ENCODE results near the gene CUEDC1.
A peak's percentile ranks its signal among the peaks of the same experiment; 100 is the strongest.
"Not testable (repeated sequence)": the region's sequence is repeated elsewhere in the genome, so short reads cannot be mapped to it uniquely, and the experiment has no call there.

Gene CUEDC1

DNA sequence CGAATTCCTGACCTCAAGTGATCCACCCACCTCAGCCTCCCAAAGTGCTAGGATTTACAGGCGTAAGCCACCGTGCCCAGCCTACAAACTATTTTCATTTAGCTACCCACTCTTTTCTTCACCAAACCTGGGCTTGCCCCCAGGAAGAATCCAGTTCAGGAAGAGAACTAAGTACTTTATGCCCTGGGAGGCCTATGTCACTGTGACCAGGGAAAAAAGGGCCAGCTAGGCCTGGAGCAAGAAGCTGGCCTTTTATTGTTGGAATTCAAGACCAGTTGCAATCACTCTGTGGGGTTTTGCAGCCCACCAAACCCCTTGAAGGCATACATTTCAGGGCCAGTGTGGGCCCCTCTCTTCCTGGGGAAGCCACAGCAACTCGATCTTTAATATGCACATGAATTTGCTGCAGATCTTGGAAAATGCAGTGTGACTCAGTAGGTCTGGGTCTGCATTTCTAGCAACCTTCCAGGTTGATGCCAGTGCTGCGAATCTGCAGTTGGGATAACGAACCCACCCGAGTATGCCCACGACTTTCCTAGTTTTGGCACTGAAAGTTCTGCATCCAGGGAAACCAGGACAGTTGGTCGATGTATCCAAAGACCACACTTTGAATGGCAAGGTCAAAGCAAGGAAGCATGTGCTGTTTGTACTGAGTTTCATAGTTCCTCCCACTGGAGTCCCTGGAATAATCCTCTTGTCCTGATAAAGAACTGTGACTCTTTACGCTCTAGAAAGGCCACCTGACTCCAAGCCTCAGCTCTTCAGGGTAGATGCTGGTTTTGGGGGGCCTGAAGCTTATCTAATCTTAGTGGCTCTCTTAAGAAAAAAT is 98.2 kb downstream of the CUEDC1 start:
- DNase-seq: no peak

- no peak for DNase-seq
Observed at GRCh38 chr17:57855391-57856035, 99.7 kb downstream of the CUEDC1 start.

DNA sequence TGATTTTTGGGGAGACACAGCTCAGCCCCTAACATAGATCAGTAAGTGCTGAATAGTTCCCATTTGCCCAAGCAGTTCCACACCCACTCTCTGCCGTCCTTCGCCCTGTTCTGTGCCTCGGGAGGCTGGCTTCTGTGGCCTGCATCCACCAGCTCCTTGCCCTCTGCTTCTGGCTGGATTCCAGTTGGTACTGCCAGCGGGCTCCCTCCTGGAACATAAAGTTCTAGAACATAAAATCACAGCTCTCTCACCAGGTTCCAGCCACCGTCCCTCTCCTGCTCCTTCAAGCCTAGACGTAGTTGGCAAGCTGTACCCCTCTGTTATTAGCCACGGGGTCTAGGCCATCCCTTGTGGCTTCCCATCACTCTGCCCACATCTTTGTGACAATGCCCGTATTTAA is 101.5 kb downstream of the CUEDC1 start:
- no peak for DNase-seq

GRCh38 chr17:57852955-57853328 is 102.3 kb downstream of the CUEDC1 start:
- no peak for DNase-seq

DNA sequence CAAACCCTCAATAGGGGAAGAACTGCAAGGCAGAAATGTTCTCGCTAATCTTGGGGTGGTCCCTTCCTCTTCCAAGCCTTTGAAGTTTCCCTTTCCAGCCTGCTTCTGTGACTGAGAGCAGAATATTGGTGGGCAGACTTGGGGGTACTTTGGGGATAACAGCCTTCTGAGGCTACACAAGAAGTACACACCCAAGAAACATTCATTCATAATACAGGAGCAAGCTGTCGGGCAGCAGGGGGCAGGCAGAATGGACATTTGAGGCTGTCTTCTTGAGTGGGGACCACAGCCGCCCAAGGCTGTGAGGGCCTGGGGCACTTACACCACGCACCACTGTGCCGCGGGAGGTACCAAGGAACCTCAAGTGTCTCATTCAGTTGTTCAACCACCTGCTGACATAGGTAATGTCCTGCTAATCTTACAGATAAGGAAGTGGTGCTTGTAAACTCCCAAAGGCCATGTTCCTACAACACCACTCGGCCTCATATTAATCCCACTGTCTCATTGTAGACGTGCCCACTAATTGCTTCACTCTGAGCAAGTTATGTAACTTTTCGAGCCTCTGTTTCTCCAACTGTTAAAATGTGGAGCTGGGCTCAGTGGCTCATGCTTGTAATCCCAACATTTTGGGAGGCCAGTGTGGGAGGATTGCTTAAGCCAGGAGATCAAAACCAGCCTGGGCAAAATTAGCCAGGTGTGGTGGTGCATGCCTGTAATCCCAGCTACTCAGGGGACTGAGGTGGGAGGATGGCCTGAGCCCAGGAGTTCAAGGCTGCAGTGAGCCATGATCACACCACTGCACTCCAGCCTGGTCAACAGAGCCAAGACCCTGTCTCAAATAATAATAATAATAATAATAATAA is 102.9 kb downstream of the CUEDC1 start:
- DNase-seq: no peak

DNA sequence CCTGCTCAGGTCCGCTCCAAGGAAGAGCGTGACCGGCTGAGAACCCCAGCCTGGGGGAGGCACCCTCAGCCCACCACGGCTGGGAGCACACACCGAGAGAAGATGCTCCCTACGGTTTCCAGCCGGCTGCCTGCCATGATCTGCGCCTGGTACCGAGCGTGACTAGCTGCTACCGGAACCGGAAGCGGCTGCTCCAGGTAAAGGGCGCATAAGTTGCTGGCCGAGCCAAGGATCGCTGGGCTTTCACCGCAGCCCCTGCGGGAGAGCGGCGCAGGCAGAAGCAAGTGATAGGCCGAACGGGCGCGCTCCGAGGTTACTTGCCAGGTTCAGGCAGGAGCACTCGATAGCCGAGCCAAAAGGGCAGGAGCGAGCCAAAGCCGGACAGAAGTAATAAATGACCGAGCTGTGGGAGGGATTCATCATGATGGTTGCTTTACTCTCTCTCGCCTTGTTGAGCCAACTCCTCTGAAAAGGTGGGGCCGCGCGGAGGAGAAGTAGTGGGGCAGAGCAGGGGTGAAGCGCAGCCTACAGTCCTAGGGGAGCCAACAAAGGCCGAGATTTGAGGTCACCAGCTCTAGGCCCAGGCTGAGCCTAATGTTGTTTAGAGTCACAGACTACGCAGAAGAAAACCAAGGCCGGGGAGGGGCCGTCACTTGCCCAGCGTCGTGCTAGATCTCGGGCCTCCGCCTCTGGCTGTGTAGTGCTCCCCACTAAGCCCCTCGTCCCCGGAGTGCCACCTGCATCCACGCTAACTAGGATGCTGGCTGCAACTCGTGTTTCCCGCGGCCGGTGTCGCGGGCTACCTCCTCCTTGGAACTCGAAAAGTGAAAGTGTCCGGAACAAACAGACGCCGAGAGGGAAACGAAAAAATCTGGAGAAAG is 105.1 kb downstream of the CUEDC1 start, which contains the start of gene MRPS23:
TSS of gene MRPS23 (minus strand) at position 171 of the 881 bp plus-strand sequence. CDS start at position 137, 34 bp downstream.
- peak; percentile 97 for DNase-seq

- DNase-seq: peak; percentile 11
Observed at GRCh38 chr17:57849163-57849873, 105.9 kb downstream of the CUEDC1 start.

- DNase-seq: not testable (repeated sequence)
Observed at GRCh38 chr17:57846056-57846945, 108.9 kb downstream of the CUEDC1 start.

- DNase-seq: no peak
Observed at GRCh38 chr17:57842280-57842679, 112.9 kb downstream of the CUEDC1 start.

GRCh38 chr17:57839571-57839923 is 115.7 kb downstream of the CUEDC1 start:
- no peak for DNase-seq

- no peak for DNase-seq
Observed at GRCh38 chr17:57838857-57839570, 116.2 kb downstream of the CUEDC1 start.

DNA sequence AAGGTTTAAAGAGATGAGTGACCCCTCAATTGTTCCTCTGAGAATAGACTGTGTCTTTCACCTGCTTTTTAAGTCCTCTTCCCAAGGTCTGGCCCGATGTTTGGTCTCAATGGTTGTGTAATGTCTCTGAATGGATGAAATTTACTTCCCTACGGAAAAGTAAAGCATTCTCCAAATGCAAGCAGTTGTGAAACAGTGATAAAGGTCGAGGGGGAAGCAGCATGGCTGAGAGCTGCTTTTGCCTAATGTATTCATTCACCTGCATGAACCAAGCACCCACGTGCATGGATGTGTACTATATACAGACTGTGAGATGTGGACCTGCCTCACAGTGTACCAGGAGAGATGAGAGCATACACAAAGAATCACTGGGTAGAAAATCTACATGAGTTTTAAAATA is 116.8 kb downstream of the CUEDC1 start:
- DNase-seq: no peak

GRCh38 chr17:57835333-57835900 is 119.8 kb downstream of the CUEDC1 start:
- DNase-seq: no peak

DNA sequence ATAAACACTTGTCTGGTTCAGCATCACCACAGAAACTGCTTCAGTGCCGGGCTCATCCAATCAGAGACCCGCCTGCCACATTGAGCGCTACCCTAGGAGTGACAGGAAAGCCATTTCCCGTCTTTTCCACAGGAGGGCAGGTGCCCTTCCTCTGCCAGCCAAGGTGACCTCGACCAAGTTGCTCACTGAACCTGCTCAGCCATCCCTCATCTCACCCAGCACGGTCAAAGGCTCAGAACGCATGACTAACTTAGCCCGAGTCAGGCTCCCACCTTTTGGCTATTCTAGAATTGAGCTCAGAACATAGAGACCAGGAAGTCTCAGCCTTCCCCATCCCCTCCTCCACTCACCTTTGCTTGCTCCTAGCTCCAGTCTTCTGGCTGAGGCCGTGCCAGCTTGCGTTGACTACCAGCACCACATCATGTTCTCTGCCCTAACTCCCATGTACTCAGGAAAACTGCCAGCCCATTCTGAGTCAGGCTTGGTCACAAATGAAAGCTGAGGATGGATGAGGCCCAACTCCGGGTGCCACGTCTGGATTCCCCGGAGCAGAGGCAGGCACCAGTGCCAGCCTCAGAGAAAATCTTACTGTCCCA is 121.0 kb downstream of the CUEDC1 start:
- DNase-seq: no peak

- DNase-seq: peak; percentile 75
Observed at GRCh38 chr17:57833179-57833939, 121.9 kb downstream of the CUEDC1 start.

DNA sequence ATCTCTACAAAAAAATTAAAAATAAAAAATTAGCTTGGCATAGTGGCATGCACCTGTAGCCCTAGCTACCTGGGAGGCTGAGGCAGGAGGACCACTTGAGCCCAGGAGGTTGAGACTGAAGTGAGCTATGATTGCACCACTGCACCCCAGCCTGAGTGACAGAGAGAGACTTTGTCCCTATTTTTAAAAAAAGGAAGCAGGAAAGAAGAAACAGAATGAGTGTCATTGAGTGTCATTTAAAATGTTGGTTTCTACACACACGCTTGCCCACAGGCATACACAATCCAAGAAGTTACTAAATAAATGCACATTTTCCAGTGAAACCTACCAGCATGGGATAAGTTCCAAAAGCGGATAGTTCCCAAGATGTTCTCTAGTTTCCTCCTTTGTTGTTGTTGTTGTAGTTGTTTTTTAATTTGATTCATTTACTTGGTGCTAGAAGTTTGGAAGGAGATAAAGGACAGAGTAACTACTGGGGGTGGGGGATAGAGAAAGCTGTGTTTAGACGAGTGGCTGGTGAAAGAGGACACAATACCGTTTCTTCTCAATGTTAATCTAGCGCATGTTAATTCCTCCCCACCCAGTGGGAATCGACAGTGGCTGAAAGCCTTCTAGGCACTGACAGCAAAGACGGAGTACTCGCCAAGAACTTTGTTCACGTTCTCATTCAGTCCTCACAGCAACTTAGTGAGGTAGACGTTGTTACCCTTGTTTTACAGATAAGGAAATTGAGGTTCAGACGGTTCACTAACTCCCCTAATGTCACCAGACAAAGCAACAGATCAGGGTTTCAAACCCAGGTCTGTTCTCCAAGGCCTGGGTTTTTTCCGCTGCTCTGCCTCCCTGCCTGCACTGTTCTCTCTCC is 122.7 kb downstream of the CUEDC1 start:
- no peak for DNase-seq

DNA sequence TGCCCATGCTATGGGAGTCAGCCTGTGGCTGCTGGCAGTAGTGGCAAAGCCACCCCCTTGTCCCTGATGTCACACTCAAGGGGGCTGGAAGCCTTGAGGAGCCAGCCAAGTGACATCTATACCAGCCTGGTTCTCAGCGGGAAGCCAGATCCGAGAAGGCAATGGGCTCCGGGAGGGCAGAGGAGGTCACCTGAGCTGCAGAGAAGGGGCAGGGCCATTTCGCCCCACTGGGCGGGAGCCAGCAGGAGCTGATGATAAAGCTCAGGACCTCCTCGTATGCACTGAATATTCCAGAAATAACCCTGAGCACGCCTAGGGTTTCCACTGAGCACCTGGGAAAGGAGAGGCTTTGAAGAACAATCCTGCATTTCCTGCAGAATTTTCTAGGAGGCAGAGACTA is 124.3 kb downstream of the CUEDC1 start:
- DNase-seq: no peak

Data from stimulated activated CD4-positive, alpha-beta T cell treated with anti-CD3 and anti-CD28 coated beads, Interleukin-4, amount 100 ng/mL, for 24 hours (primary cell).